Measurements from ENCODE around the gene OR8J1.
"Not testable (repeated sequence)": the region's sequence is repeated elsewhere in the genome, so short reads cannot be mapped to it uniquely, and the experiment has no call there.

The OR8J1 gene

GRCh38 chr11:56353991-56354390 is at the start of gene OR8J1:
TSS of gene OR8J1 (plus strand) at chr11:56354291. CDS start at chr11:56360247, 5,956 bp downstream.
- DNase-seq = no peak

- DNase-seq = no peak
Observed at GRCh38 chr11:56307836-56308235, 46.3 kb upstream of the OR8J1 start.

GRCh38 chr11:56314844-56315243 is 39.2 kb upstream of the OR8J1 start, which contains the start of gene OR8K3:
TSS of gene OR8K3 (plus strand) at chr11:56315144. CDS start at chr11:56318307, 3,163 bp downstream.
- no peak for DNase-seq

- DNase-seq = no peak
Observed at GRCh38 chr11:56331861-56332491, 22.1 kb upstream of the OR8J1 start.

GRCh38 chr11:56333156-56333555 is 20.9 kb upstream of the OR8J1 start:
- DNase-seq = no peak

- no peak for DNase-seq
Observed at GRCh38 chr11:56340289-56340688, 13.8 kb upstream of the OR8J1 start.

- no peak for DNase-seq
Observed at GRCh38 chr11:56345739-56346138, 8.4 kb upstream of the OR8J1 start, which contains the start of gene OR8K1. TSS of gene OR8K1 (plus strand) at chr11:56346039. CDS start at chr11:56346039, 0 bp downstream.

GRCh38 chr11:56375324-56375723 is 21.2 kb downstream of the OR8J1 start, which contains the start of gene OR8U1:
TSS of gene OR8U1 (plus strand) at chr11:56375624. CDS start at chr11:56375624, 0 bp downstream.
- DNase-seq = no peak

- no peak for DNase-seq
Observed at GRCh38 chr11:56380120-56380519, 26.0 kb downstream of the OR8J1 start.

GRCh38 chr11:56394381-56394780 is 40.3 kb downstream of the OR8J1 start:
- no peak for DNase-seq

- no peak for DNase-seq
Observed at GRCh38 chr11:56396047-56396446, 42.0 kb downstream of the OR8J1 start.

GRCh38 chr11:56401858-56402461 is 47.9 kb downstream of the OR8J1 start:
- not testable (repeated sequence) for DNase-seq

GRCh38 chr11:56404393-56404792 is 50.3 kb downstream of the OR8J1 start:
- no peak for DNase-seq

GRCh38 chr11:56410801-56411200 is 56.7 kb downstream of the OR8J1 start:
- DNase-seq = no peak

Data from activated CD8-positive, alpha-beta memory T cell treated with anti-CD3 and anti-CD28 coated beads, Interleukin-2, amount 50 U/mL, for 48 hours (primary cell).